HG03565 (cell line): ENCODE results near the gene ACKR4.
"Not testable (repeated sequence)": the region's sequence is repeated elsewhere in the genome, so short reads cannot be mapped to it uniquely, and the experiment has no call there.

Source experiments
- ATAC-seq: cut with Tn5 transposase; IDR thresholded peaks from one replicate; pipeline ENCODE4 v1.9.1; 2021; ENCODE audit warnings: mild to moderate bottlenecking, moderate library complexity; ENCODE audit not compliant: unreplicated experiment

ACKR4 gene

GRCh38 chr3:132638706-132639105 is 41.6 kb downstream of the ACKR4 start:
- ATAC-seq: no peak

DNA sequence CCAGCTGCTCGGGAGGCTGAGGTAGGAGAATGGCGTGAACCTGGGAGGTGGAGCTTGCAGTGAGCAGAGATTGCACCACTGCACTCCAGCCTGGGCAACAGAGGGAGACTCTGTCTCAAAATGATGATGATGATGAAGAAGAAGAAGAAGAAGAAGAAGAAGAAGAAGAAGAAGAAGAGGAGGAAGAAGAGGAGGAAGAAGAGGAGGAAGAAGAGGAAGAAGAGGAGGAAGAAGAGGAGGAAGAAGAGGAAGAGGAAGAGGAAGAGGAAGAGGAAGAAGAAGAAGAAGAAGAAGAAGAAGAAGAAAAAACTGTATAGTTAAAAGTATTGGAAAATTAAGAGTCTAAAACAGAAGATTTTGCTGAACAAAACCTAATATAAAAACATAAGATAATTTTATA is 44.4 kb downstream of the ACKR4 start:
- not testable (repeated sequence) for ATAC-seq

DNA sequence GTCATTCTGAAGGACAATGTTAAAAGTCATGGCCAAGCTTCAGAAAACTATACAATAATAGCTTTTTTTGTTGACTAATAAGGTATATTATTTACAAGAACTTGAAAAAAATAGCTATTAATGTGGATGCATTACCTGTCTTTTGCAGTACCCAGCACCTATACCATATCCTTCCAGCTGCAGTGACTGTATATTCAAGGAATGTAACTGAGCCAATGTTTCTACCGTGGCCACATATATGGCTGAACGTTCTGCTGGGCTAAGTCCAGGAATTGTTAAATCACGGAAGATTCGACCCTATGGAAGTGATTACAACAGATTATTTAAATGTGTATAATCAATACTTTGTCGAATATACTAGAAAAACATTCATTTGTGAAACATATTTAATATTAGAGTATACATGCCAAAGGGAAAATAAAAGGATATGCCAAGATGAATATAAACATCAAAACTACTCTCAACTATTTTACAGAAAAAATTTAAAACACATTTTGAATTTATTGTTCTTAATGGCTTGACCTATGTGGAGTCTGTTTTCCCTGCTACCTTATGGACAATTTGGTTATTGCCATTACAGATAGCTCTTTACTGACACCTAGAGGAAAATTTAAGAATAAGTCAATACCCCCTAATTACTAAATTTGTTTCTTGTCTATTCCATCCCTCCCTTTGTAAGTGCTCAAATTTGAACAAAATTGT is 44.9 kb downstream of the ACKR4 start:
- no peak for ATAC-seq

GRCh38 chr3:132642539-132642847 is 45.4 kb downstream of the ACKR4 start:
- no peak for ATAC-seq

DNA sequence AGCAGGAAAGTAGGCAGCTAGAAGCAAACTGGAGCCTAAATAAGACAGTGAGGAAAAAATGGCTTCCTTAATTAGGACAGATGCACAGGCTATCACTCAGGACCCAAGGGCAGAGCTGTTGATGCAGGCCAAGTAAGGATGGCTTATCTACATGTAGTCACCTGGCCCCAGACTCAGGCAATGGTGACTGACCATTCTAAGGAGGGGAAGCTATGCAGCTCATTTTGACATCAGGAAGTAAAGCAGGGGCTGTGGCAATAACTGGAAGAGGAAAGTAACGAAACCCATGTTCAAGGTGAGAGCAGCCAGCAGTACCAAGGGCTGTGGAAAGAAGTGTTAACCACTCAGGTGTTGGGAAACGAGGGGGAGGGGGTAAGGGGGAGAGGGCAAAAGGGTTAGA is 46.3 kb downstream of the ACKR4 start:
- no peak for ATAC-seq

DNA sequence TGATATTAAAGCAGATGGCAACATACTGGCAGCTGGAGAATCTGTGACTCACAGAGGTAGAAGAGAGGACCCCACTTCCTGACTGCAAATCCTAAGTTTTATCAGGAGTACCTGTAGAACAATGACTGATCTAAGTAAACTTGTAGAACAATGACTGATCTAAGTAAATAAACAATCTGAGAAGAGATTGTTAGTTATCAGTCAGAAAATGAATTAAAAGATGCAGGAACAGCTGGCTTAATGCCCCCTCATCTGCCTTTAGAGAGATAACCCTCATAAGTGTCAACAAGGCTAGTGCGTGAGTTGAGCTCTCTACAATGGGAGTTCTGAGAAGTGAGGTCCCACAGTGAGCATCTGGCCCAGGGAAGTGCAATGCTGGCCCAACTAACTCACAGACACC is 48.0 kb downstream of the ACKR4 start:
- ATAC-seq: no peak

- ATAC-seq: no peak
These were observed 53.1 kb downstream of the ACKR4 start for GRCh38 chr3:132650153-132650552.
